KMS-11 (cell line): ENCODE data around the gene ADGB.

Source experiments
- H2AFZ ChIP-seq: fragments of 200-600 bp; sonication (generic); 2 replicates; pipeline ENCODE4 v1.6.1; 2016; ENCODE audit warnings: antibody characterized with exemption, mixed run types, low read depth
- H3K27ac ChIP-seq: fragments of 200-600 bp; sonication (generic); 2 replicates; pipeline ENCODE4 v1.6.1; 2016; ENCODE audit warnings: mild to moderate bottlenecking, mixed run types
- H3K27me3 ChIP-seq: fragments of 200-600 bp; sonication (generic); 2 replicates; pipeline ENCODE4 v1.6.1; 2017; ENCODE audit warnings: mild to moderate bottlenecking, low read depth, mixed run types, moderate library complexity; ENCODE audit not compliant: insufficient read depth
- H3K36me3 ChIP-seq: fragments of 200-600 bp; sonication (generic); 2 replicates; pipeline ENCODE4 v1.6.1; 2017; ENCODE audit warnings: mild to moderate bottlenecking, mixed run types; ENCODE audit not compliant: insufficient read depth
- H3K4me1 ChIP-seq: fragments of 200-600 bp; sonication (generic); 2 replicates; pipeline ENCODE4 v1.6.1; 2016; ENCODE audit warnings: mild to moderate bottlenecking, low read depth, mixed run types; ENCODE audit not compliant: poor library complexity, severe bottlenecking
- H3K4me2 ChIP-seq: fragments of 200-600 bp; sonication (generic); 2 replicates; pipeline ENCODE4 v1.7.0; 2016; ENCODE audit warnings: mild to moderate bottlenecking, mixed run types
- H3K4me3 ChIP-seq: fragments of 200-600 bp; sonication (generic); IDR thresholded peaks from 2 replicates; pipeline ENCODE4 v1.6.1; 2017; ENCODE audit warnings: low read depth, low read length, mixed read lengths; ENCODE audit not compliant: insufficient read depth
- H3K79me2 ChIP-seq: fragments of 200-600 bp; sonication (generic); 2 replicates; pipeline ENCODE4 v1.6.1; 2016; ENCODE audit warnings: low read depth, mixed run types; ENCODE audit not compliant: insufficient read depth
- H3K9ac ChIP-seq: fragments of 200-600 bp; sonication (generic); 2 replicates; pipeline ENCODE4 v1.6.1; 2016; ENCODE audit warnings: mild to moderate bottlenecking, mixed run types
- H4K20me1 ChIP-seq: fragments of 200-600 bp; sonication (generic); 2 replicates; pipeline ENCODE4 v1.6.1; 2016; ENCODE audit warnings: mild to moderate bottlenecking, mixed run types; ENCODE audit not compliant: insufficient read depth
- TF ChIP-seq, protein P1 (sequence below): fragments of 200-600 bp; sonication (generic); conservative IDR thresholded peaks from 2 replicates; pipeline ENCODE4 v1.6.1; 2017; ENCODE audit warnings: low read depth, mild to moderate bottlenecking, antibody characterized with exemption, low read length, moderate library complexity, mixed read lengths

ADGB gene

GRCh38 chr6:146864885-146865284 is 266.1 kb downstream of the ADGB start:
- Histone ChIP-seq H3K36me3 (no peaks in the 10 kb centered on the region), H3K4me1 (no peaks in the 10 kb centered on the region), H4K20me1 (no peaks in the 10 kb centered on the region), H2AFZ (no peak overlapping the region), H3K27me3 (no peaks in the 10 kb centered on the region), H3K79me2 (no peaks in the 10 kb centered on the region), H3K4me2 (no peak overlapping the region), H3K27ac (no peak overlapping the region), H3K9ac (no peak overlapping the region), H3K4me3 (no peak overlapping the region)
- TF ChIP-seq, protein P1, sequence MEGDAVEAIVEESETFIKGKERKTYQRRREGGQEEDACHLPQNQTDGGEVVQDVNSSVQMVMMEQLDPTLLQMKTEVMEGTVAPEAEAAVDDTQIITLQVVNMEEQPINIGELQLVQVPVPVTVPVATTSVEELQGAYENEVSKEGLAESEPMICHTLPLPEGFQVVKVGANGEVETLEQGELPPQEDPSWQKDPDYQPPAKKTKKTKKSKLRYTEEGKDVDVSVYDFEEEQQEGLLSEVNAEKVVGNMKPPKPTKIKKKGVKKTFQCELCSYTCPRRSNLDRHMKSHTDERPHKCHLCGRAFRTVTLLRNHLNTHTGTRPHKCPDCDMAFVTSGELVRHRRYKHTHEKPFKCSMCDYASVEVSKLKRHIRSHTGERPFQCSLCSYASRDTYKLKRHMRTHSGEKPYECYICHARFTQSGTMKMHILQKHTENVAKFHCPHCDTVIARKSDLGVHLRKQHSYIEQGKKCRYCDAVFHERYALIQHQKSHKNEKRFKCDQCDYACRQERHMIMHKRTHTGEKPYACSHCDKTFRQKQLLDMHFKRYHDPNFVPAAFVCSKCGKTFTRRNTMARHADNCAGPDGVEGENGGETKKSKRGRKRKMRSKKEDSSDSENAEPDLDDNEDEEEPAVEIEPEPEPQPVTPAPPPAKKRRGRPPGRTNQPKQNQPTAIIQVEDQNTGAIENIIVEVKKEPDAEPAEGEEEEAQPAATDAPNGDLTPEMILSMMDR, result no peak
